BE2C (cell line): Measurements from ENCODE around the gene FNBP1L.

Experiments used
- DNase-seq: peaks from one replicate; pipeline ENCODE4 v3.0.0-alpha.2; 2020
- H3K27me3 ChIP-seq: fragments of 250-450 bp; sonication (Bioruptor Pico); 2 replicates; pipeline ENCODE4 v1.5.1; 2020; ENCODE audit warnings: mild to moderate bottlenecking
- H3K36me3 ChIP-seq: fragments of 250-450 bp; sonication (Bioruptor Pico); 2 replicates; pipeline ENCODE4 v1.5.1; 2020; ENCODE audit warnings: mild to moderate bottlenecking
- H3K4me1 ChIP-seq: fragments of 250-450 bp; sonication (Bioruptor Pico); 2 replicates; pipeline ENCODE4 v1.5.1; 2020
- H3K4me3 ChIP-seq: 2 replicates; pipeline ENCODE4 v1.5.1; 2011; ENCODE audit warnings: low read depth, low read length
- H3K9me3 ChIP-seq: fragments of 250-450 bp; sonication (Bioruptor Pico); 2 replicates; pipeline ENCODE4 v1.5.1; 2020
- TF ChIP-seq, protein P1 (sequence below): IDR thresholded peaks from 2 replicates; pipeline ENCODE4 v1.5.1; 2012; ENCODE audit warnings: mild to moderate bottlenecking, low read depth, low read length

Gene FNBP1L

DNA sequence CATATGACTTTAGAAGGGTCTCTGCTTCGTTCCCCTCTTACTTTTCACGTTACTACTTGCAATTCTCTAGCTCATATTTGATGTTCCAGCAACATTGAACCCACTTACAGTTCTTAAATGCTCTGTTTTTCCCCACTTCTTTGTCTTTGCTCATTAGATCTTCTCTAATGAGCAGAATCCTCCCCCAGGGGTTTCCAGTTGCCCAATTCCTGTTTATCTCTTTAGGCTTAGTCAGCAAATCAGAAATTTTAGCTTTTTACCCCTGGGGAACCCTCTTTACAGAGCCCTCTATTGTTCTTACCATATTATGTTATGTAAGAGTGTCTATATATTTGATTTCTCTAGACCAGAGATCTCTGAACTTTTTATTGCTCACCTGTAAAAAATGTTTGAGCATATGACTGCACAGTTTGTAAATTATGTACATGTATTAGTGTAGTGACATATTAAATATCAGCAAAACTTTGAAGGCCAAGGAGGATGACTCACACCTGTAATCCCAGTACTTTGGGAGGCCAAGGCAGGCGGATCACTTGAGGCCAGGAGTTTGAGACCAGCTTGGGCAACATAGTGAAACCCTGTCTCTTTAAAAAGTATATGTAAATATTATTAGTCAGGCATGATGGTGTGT, 71.4 kb downstream of the FNBP1L start:
- no peak for DNase-seq
- no peaks in the 10 kb centered on the region for H3K4me1 ChIP-seq

DNA sequence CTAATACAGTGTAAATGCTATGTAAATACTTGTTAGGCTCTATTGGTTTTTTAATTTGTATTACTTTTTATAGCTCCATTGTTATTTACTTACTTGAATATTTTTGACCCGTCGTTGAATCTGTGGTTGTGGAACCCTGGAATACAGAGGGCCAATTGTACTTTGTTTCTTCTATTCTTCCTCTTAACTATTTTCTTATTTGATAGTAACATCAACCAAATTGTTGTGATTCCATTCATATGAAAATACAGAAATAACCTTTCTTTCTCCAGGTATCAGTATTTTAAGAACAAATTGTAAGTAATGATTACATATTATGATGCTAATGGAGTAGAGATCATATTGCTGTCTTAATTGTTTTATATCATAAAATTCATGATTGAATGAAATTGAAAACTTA, 73.7 kb downstream of the FNBP1L start:
- H3K9me3 ChIP-seq, result no peaks in the 10 kb centered on the region
- H3K4me3 ChIP-seq, result no peak overlapping the region
- DNase-seq, result no peak
- H3K4me1 ChIP-seq, result no peaks in the 10 kb centered on the region
- no peaks in the 10 kb centered on the region for H3K27me3 ChIP-seq
- H3K36me3 ChIP-seq, result no peaks in the 10 kb centered on the region
- TF ChIP-seq, protein P1, sequence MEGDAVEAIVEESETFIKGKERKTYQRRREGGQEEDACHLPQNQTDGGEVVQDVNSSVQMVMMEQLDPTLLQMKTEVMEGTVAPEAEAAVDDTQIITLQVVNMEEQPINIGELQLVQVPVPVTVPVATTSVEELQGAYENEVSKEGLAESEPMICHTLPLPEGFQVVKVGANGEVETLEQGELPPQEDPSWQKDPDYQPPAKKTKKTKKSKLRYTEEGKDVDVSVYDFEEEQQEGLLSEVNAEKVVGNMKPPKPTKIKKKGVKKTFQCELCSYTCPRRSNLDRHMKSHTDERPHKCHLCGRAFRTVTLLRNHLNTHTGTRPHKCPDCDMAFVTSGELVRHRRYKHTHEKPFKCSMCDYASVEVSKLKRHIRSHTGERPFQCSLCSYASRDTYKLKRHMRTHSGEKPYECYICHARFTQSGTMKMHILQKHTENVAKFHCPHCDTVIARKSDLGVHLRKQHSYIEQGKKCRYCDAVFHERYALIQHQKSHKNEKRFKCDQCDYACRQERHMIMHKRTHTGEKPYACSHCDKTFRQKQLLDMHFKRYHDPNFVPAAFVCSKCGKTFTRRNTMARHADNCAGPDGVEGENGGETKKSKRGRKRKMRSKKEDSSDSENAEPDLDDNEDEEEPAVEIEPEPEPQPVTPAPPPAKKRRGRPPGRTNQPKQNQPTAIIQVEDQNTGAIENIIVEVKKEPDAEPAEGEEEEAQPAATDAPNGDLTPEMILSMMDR, result no peak

More for the DNA sequence above, 71.4 kb downstream of the FNBP1L start:
- Histone ChIP-seq H3K9me3 (no peaks in the 10 kb centered on the region), H3K36me3 (no peaks in the 10 kb centered on the region), H3K27me3 (no peaks in the 10 kb centered on the region), H3K4me3 (no peak overlapping the region)
- TF ChIP-seq, protein P1, result no peak

DNA sequence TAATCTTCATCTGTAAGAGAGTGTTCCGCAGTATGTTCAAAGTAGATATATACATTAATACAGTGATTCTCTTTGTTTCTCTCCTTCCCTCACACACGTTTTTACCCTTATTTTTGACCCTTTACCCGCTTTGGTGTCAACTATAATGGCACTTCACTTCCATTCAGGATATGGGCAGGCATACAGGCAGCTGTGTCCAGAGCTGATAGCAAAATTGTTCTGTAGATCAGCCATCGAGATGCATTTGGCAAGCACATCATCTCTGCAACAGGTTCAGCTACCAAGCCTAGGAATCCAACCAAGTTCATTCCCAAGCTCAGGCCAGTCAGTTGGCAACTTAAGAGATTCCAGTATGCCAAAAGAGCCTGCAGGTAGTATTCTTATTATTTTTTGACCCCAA, 74.8 kb downstream of the FNBP1L start:
- TF ChIP-seq, protein P1, result no peak
- Histone ChIP-seq H3K4me1 (no peaks in the 10 kb centered on the region), H3K27me3 (no peaks in the 10 kb centered on the region), H3K4me3 (no peak overlapping the region), H3K36me3 (no peaks in the 10 kb centered on the region), H3K9me3 (no peaks in the 10 kb centered on the region)
- DNase-seq, result no peak

DNA sequence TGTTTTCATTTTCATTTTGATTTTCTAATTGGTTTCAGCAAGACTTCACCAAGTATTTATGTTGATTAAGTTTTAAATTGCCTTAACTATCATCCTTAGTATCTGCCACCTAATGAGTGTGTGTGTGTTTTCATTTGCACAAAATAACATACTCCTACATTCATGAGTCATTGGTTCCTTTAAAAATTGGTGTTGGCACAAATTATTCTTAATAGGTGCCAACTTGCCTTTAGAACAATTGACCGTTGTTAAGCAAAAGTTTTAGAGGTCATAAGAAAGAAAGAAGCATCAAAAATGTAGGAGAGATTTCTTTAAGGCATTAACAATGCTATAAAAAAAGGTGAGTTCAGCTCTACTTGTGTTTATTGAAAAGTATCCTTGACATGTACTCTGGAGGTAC, 77.5 kb downstream of the FNBP1L start:
- Histone ChIP-seq H3K4me1 (no peaks in the 10 kb centered on the region), H3K4me3 (no peak overlapping the region), H3K36me3 (no peaks in the 10 kb centered on the region), H3K27me3 (no peaks in the 10 kb centered on the region), H3K9me3 (no peaks in the 10 kb centered on the region)
- TF ChIP-seq, protein P1, result no peak
- DNase-seq, result no peak

DNA sequence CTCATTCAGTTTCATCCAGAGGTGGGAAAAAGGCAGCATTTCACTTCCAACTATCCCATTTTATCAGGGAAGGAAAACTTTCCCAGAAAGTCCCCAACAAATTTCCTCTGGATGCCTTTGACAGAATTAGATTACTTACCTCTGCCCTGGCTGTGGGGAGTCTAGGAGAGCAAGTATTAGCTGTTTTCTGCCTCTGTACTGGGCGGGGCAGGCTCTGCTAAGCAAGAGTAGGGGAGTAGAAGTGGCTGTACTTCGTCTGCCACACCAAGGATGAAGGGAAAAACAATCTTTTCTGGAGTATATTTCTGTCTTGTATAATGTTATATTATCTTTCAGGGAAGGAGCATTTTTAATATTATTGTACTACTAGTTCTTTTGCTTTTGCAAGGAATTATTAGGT, 78.5 kb downstream of the FNBP1L start:
- no peaks in the 10 kb centered on the region for H3K36me3 ChIP-seq

DNA sequence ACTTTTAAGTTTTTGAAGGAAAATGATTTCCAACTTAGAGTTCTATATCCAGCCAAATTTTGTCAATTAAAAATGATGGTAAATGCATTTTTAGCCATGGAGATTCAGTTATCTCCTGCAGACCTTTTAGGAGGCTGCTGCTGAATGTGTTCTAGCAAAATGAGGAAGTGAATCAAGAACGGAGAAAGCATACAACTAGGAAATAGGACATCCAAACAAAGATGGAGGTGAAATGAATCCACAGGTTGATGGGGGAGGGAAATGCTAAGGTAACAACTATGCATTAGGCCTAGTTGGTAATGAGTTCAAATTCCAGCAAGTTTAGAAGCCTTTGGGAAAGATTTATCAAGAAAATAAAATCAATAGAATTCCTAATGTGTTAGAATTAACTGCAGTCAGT, 80.5 kb downstream of the FNBP1L start:
- Histone ChIP-seq H3K27me3 (no peaks in the 10 kb centered on the region), H3K36me3 (no peaks in the 10 kb centered on the region), H3K4me3 (no peak overlapping the region), H3K4me1 (no peaks in the 10 kb centered on the region), H3K9me3 (no peaks in the 10 kb centered on the region)
- TF ChIP-seq, protein P1, result no peak
- no peak for DNase-seq

More for the DNA sequence above, 78.5 kb downstream of the FNBP1L start:
- no peak for DNase-seq
- TF ChIP-seq, protein P1, result no peak
- Histone ChIP-seq H3K4me1 (no peaks in the 10 kb centered on the region), H3K9me3 (no peaks in the 10 kb centered on the region), H3K4me3 (no peak overlapping the region), H3K27me3 (no peaks in the 10 kb centered on the region)
